Left lung (tissue), 10 donors: ENCODE data around the gene F10. TPM values are rescaled to one million over a fixed set of nuclear protein-coding genes. Genes with fewer than 3 reads are reported as not detected.

ENCODE experiments used
- ATAC-seq: fragments of 200-7000 bp; cut with Tn5 transposase; one replicate; pipeline ENCODE4 v1.9.1; 2020; ENCODE audit warnings: moderate library complexity
- DNase-seq, 4 donors: peaks; one replicate each; pipeline ENCODE4 v3.0.0-alpha.2; 2013 to 2020
- H3K27ac ChIP-seq, 2 donors: fragments of 200-600 bp; sonication (generic) in 1 of 2; one replicate each; pipeline versions ENCODE4 v1.5.0 to v1.8.0; 2020 to 2021
- H3K27me3 ChIP-seq, 2 donors: fragments of 200-600 bp; sonication (generic) in 1 of 2; one replicate each; pipeline versions ENCODE4 v1.5.0 to v1.8.0; 2020 to 2021
- H3K36me3 ChIP-seq, 2 donors: fragments of 200-600 bp; sonication (generic) in 1 of 2; one replicate each; pipeline versions ENCODE4 v1.5.0 to v1.8.0; 2020 to 2021
- H3K4me1 ChIP-seq, 2 donors: fragments of 200-600 bp; one replicate each; pipeline ENCODE4 v1.8.0; 2021
- H3K4me3 ChIP-seq, 2 donors: fragments of 200-600 bp; sonication (generic) in 1 of 2; one replicate each; pipeline versions ENCODE4 v1.5.0 to v1.8.0; 2020 to 2021; ENCODE audit warnings: mild to moderate bottlenecking in 1 of 2
- H3K9me3 ChIP-seq, 2 donors: fragments of 200-600 bp; sonication (generic) in 1 of 2; one replicate each; pipeline versions ENCODE4 v1.5.0 to v1.8.0; 2020 to 2021
- CTCF ChIP-seq, 2 donors: fragments of 200-600 bp; sonication (generic) in 1 of 2; IDR thresholded peaks; one replicate each; pipeline versions ENCODE4 v1.5.0 to v1.8.0; 2021; ENCODE audit warnings: antibody characterized with exemption in 2 of 2
- intact Hi-C, 2 donors: fragments of 100-400 bp; cut with DNase I; formaldehyde crosslinking; loops; one replicate each; pipeline versions ENCODE4 v1.11.2 to v1.14.2; 2022
- polyA plus RNA-seq, 6 donors: library from polyadenylated mRNA; unstranded; fragments of 120-200 nt; gene quantifications; one replicate each; pipeline ENCODE4 v1.2.1, GENCODE V29; 2013; ENCODE audit not compliant: insufficient read length in 6 of 6
- total RNA-seq, 2 donors: library from RNA; stranded (reverse); fragmentation: NEBNext Ultra II Directional; extraction: Animal tissue kit (Norgen Biotek cat#: 25700); gene quantifications; one replicate each; pipeline ENCODE4 v1.2.1, GENCODE V29; 2021
- donor health status: DM: no; HTN: yes; CAD: no.
- donor health status: DM: no; HTN: no; CAD: no.

The F10 gene
- total and polyA plus RNA-seq, 8 donors, result 6.2 to 21.8 (median 15.1) TPM

- H3K9me3 ChIP-seq, result no peaks in the 10 kb centered on the region
- H3K4me1 ChIP-seq, result no peaks in the 10 kb centered on the region
- H3K27me3 ChIP-seq, result peaks cover 0 to 10% of the 10 kb centered on the region in 2 donors
- no peaks in the 10 kb centered on the region for H3K36me3 ChIP-seq
- intact Hi-C loops, result no loop called here
- no peak for TF ChIP-seq CTCF (IDR thresholded peaks at IDR 0.05)
- H3K4me3 ChIP-seq, result no peak overlapping the region
- peak in 1 of 4 donors; percentile 41 for DNase-seq
- H3K27ac ChIP-seq, result no peak overlapping the region
- no peak for ATAC-seq
Measured at GRCh38 chr13:113116206-113116800, 6.3 kb upstream of the F10 start.

- DNase-seq (peak in 1 of 4 donors; percentile 37), ATAC-seq (no peak)
- Histone ChIP-seq H3K9me3 (no peaks in the 10 kb centered on the region), H3K27me3 (peaks cover 0 to 10% of the 10 kb centered on the region in 2 donors), H3K4me3 (no peak overlapping the region), H3K4me1 (no peaks in the 10 kb centered on the region), H3K27ac (no peak overlapping the region), H3K36me3 (no peaks in the 10 kb centered on the region)
- TF ChIP-seq CTCF (IDR thresholded peaks at IDR 0.05), result no peak
- intact Hi-C loops, result no loop called here
Measured at GRCh38 chr13:113116871-113117271, 5.7 kb upstream of the F10 start.

- no peaks in the 10 kb centered on the region for H3K4me1 ChIP-seq
- ATAC-seq (no peak), DNase-seq (peak in 2 of 4 donors; percentile 23 to 56)
- TF ChIP-seq CTCF (IDR thresholded peaks at IDR 0.05), result no peak
- no peak overlapping the region for H3K4me3 ChIP-seq
- peaks cover 0 to 10% of the 10 kb centered on the region in 2 donors for H3K27me3 ChIP-seq
- no peak overlapping the region for H3K27ac ChIP-seq
- no peaks in the 10 kb centered on the region for H3K9me3 ChIP-seq
- H3K36me3 ChIP-seq, result no peaks in the 10 kb centered on the region
- intact Hi-C loops, result no loop called here
Measured at GRCh38 chr13:113117335-113117872, 5.2 kb upstream of the F10 start.

- DNase-seq (no peak), ATAC-seq (no peak)
- Histone ChIP-seq H3K36me3 (no peaks in the 10 kb centered on the region), H3K4me3 (no peak overlapping the region), H3K27me3 (peaks cover 0 to 10% of the 10 kb centered on the region in 2 donors), H3K27ac (no peak overlapping the region), H3K4me1 (no peaks in the 10 kb centered on the region), H3K9me3 (no peaks in the 10 kb centered on the region)
- intact Hi-C loops, result no loop called here
- TF ChIP-seq CTCF (IDR thresholded peaks at IDR 0.05), result no peak
Measured at GRCh38 chr13:113117911-113118260, 4.7 kb upstream of the F10 start.

- H3K27ac ChIP-seq, result no peak overlapping the region
- H3K4me3 ChIP-seq, result no peak overlapping the region
- ATAC-seq (no peak), DNase-seq (peak in 2 of 4 donors; percentile 29 to 73)
- intact Hi-C loops, result no loop called here
- H3K9me3 ChIP-seq, result no peaks in the 10 kb centered on the region
- H3K4me1 ChIP-seq, result no peaks in the 10 kb centered on the region
- H3K36me3 ChIP-seq, result no peaks in the 10 kb centered on the region
- peaks cover 0 to 5% of the 10 kb centered on the region in 2 donors for H3K27me3 ChIP-seq
- no peak for TF ChIP-seq CTCF (IDR thresholded peaks at IDR 0.05)
Measured at GRCh38 chr13:113118261-113119021, 4.2 kb upstream of the F10 start.
